ENCODE measurements around the gene TPPP2. TPM values are rescaled to one million over a fixed set of nuclear protein-coding genes. Genes with fewer than 3 reads are reported as not detected.
"Not testable (repeated sequence)": the region's sequence is repeated elsewhere in the genome, so short reads cannot be mapped to it uniquely, and the experiment has no call there.

Gene TPPP2
- polyA plus RNA-seq, 1 experiment, result not detected

DNA sequence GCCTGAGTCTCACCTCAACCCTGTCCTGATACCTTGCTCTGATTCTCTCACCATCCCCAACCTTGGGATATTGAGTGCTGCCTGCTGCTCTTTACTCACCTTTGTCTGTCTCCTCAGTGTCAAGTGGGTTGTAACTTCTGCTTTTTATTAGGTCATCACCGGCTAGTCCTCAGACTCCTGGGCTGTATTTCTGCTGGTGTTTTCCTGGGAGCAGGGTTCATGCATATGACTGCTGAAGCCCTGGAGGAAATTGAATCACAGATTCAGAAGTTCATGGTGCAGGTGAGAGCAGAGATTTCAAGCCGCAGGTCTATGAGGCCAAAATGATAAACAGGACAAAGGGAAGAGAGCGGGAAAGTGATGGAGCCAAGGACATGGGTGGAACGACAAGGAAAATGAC, 30.4 kb upstream of the TPPP2 start:
- Histone ChIP-seq H3K27me3 (ENCODE audit: control insufficient read depth, insufficient read depth, low read length) (no peaks in the 10 kb centered on the region), H3K27ac (ENCODE audit: low read depth, low read length) (no peak overlapping the region), H3K4me3 (ENCODE audit: low read depth, low read length) (no peak overlapping the region), H3K9me3 (ENCODE audit: control insufficient read depth, insufficient read depth, low read length) (no peaks in the 10 kb centered on the region)
- ChIA-PET POLR2A (no interaction called here), CTCF (interaction anchor here (1.7 to 7.7 kb wide), 4 partner anchors 15 to 104 kb away, joined by 5 to 55 read pairs (median 32); no protein-coding TSS in a partner anchor)
- no peak for DNase-seq (ENCODE audit: low read depth, low spot score)
- no peak for TF ChIP-seq CTCF (IDR thresholded peaks at IDR 0.05; ENCODE audit: low read depth, low read length)

- no peaks in the 10 kb centered on the region for H3K27me3 ChIP-seq (ENCODE audit: control insufficient read depth, insufficient read depth, low read length)
- no peaks in the 10 kb centered on the region for H3K9me3 ChIP-seq (ENCODE audit: control insufficient read depth, insufficient read depth, low read length)
- no peak for TF ChIP-seq CTCF (IDR thresholded peaks at IDR 0.05; ENCODE audit: low read depth, low read length)
- no peak overlapping the region for H3K27ac ChIP-seq (ENCODE audit: low read depth, low read length)
- CTCF ChIA-PET, result interaction anchor here (2.1 to 7.7 kb wide), 3 partner anchors 14 to 103 kb away, joined by 7 to 55 read pairs (median 46); no protein-coding TSS in a partner anchor
- POLR2A ChIA-PET, result no interaction called here
- no peak for DNase-seq (ENCODE audit: low read depth, low spot score)
- H3K4me3 ChIP-seq (ENCODE audit: low read depth, low read length), result no peak overlapping the region
Observed at GRCh38 chr14:21001218-21001617, 28.8 kb upstream of the TPPP2 start.

- H3K9me3 ChIP-seq (ENCODE audit: control insufficient read depth, insufficient read depth, low read length), result no peaks in the 10 kb centered on the region
- ChIA-PET POLR2A (no interaction called here), CTCF (interaction anchor here (0.7 to 4.5 kb wide), 10 partner anchors 11 to 101 kb away, joined by 3 to 83 read pairs (median 13); no protein-coding TSS in a partner anchor)
- H3K27me3 ChIP-seq (ENCODE audit: control insufficient read depth, insufficient read depth, low read length), result no peaks in the 10 kb centered on the region
- TF ChIP-seq CTCF (IDR thresholded peaks at IDR 0.05; ENCODE audit: low read depth, low read length), result no peak
- DNase-seq (ENCODE audit: low read depth, low spot score), result no peak
- no peak overlapping the region for H3K27ac ChIP-seq (ENCODE audit: low read depth, low read length)
- H3K4me3 ChIP-seq (ENCODE audit: low read depth, low read length), result no peak overlapping the region
Observed at GRCh38 chr14:21003788-21004346, 26.1 kb upstream of the TPPP2 start.

DNA sequence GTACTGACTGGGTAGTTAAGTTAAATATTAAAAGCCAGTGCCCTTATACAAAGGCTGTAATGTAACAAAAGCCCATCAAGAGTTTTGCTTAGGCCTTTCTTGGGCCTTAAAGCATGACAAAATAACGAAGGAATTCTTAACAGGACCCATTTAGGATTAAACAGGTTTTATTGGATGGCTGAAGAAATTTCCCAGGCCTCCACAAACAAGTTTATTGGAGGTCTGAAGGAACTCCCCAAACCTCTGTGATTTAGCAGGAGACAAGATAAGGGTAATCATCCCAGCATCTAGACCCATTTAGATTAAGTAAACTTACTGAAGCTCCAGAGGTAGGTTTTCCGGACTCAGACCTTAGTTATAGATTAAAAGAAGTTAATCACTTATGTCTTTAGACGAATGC, 20.3 kb upstream of the TPPP2 start:
- DNase-seq (ENCODE audit: low read depth, low spot score); H3K27ac ChIP-seq (ENCODE audit: low read depth, low read length); H3K4me3 ChIP-seq (ENCODE audit: low read depth, low read length); POLR2A ChIA-PET; H3K9me3 ChIP-seq (ENCODE audit: control insufficient read depth, insufficient read depth, low read length): not testable (repeated sequence)
- CTCF ChIA-PET, result interaction anchor here (1.8 to 3.2 kb wide), 4 partner anchors 30 to 94 kb away, joined by 9 to 15 read pairs (median 12); no protein-coding TSS in a partner anchor
- H3K27me3 ChIP-seq (ENCODE audit: control insufficient read depth, insufficient read depth, low read length), result peaks cover 16% of the 10 kb centered on the region

DNA sequence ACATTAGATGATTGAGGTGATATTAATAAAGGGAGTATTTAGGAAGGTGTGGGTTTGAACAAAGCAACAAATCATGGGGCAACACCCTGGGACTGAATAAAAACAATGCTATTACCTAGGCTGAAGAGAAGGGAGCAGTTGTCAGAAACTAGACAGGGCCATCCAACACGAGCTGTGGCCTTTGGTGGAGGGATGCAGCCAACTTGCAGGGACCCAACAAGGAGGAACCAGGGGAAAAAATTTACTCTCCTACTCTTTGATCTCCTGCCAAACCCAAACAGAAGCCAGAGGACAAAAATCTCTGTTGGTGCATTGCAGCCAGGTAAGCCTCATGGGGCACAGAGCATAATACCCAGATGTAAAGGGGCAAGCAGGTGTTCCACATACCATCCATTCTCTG, 18.9 kb upstream of the TPPP2 start:
- Histone ChIP-seq H3K9me3 (ENCODE audit: control insufficient read depth, insufficient read depth, low read length) (no peaks in the 10 kb centered on the region), H3K27ac (ENCODE audit: low read depth, low read length) (no peak overlapping the region), H3K27me3 (ENCODE audit: control insufficient read depth, insufficient read depth, low read length) (peaks cover 16% of the 10 kb centered on the region), H3K4me3 (ENCODE audit: low read depth, low read length) (no peak overlapping the region)
- ChIA-PET CTCF (interaction anchor here (1.9 to 13.3 kb wide), 5 partner anchors 29 to 96 kb away, joined by 6 to 310 read pairs (median 18); no protein-coding TSS in a partner anchor), POLR2A (no interaction called here)
- TF ChIP-seq CTCF (IDR thresholded peaks at IDR 0.05; ENCODE audit: low read depth, low read length), result no peak
- no peak for DNase-seq (ENCODE audit: low read depth, low spot score)
